MM.1S (cell line): ENCODE results near the gene PARD6G.
"Not testable (repeated sequence)": the region's sequence is repeated elsewhere in the genome, so short reads cannot be mapped to it uniquely, and the experiment has no call there.

Experiments
- DNase-seq: peaks from one replicate; pipeline ENCODE4 v3.0.0-alpha.2; 2015
- H2AFZ ChIP-seq: fragments of 300-600 bp; sonication (generic); 2 replicates; pipeline ENCODE4 v1.6.0; 2016; ENCODE audit warnings: antibody characterized with exemption, low read length
- H3F3A ChIP-seq: fragments of 300-600 bp; sonication (generic); 2 replicates; pipeline ENCODE4 v1.6.1; 2016; ENCODE audit warnings: mild to moderate bottlenecking, antibody characterized with exemption, low read length, moderate library complexity, mixed read lengths; ENCODE audit not compliant: insufficient read depth
- H3K27ac ChIP-seq: fragments of 300-600 bp; sonication (generic); 2 replicates; pipeline ENCODE4 v1.5.1; 2016; ENCODE audit warnings: mild to moderate bottlenecking, low read length
- H3K27me3 ChIP-seq: fragments of 300-600 bp; sonication (generic); replicated peaks from 2 replicates; pipeline ENCODE4 v1.6.0; 2016; ENCODE audit warnings: low read length; ENCODE audit not compliant: insufficient read depth
- H3K36me3 ChIP-seq: fragments of 300-600 bp; sonication (generic); replicated peaks from 2 replicates; pipeline ENCODE4 v1.6.1; 2016; ENCODE audit warnings: mild to moderate bottlenecking, low read length, mixed read lengths; ENCODE audit not compliant: insufficient read depth
- H3K4me1 ChIP-seq: fragments of 300-600 bp; sonication (generic); 2 replicates; pipeline ENCODE4 v1.6.1; 2016; ENCODE audit warnings: low read length, mixed read lengths
- H3K4me2 ChIP-seq: fragments of 300-600 bp; sonication (generic); 2 replicates; pipeline ENCODE4 v1.6.0; 2016; ENCODE audit warnings: low read depth, low read length
- H3K4me3 ChIP-seq: fragments of 300-600 bp; sonication (generic); 2 replicates; pipeline ENCODE4 v1.5.1; 2016; ENCODE audit warnings: low read length, mixed read lengths
- H3K79me2 ChIP-seq: fragments of 300-600 bp; sonication (generic); 2 replicates; pipeline ENCODE4 v1.6.1; 2016; ENCODE audit warnings: mixed run types, low read length, mixed read lengths
- H3K9ac ChIP-seq: fragments of 300-600 bp; sonication (generic); 2 replicates; pipeline ENCODE4 v1.6.1; 2016; ENCODE audit warnings: low read length, mixed read lengths
- H3K9me2 ChIP-seq: fragments of 300-600 bp; sonication (generic); replicated peaks from 2 replicates; pipeline ENCODE4 v1.6.1; 2016; ENCODE audit warnings: mild to moderate bottlenecking, low read length, mixed read lengths; ENCODE audit not compliant: insufficient read depth
- H3K9me3 ChIP-seq: fragments of 300-600 bp; sonication (generic); replicated peaks from 2 replicates; pipeline ENCODE4 v1.6.1; 2016; ENCODE audit warnings: mild to moderate bottlenecking, low read length, mixed read lengths; ENCODE audit not compliant: insufficient read depth
- H4K20me1 ChIP-seq: fragments of 300-600 bp; sonication (generic); 2 replicates; pipeline ENCODE4 v1.6.1; 2016; ENCODE audit warnings: mild to moderate bottlenecking, low read length, moderate library complexity, mixed read lengths; ENCODE audit not compliant: insufficient read depth
- CTCF ChIP-seq: fragments of 300-600 bp; sonication (generic); IDR thresholded peaks from 2 replicates; pipeline ENCODE4 v1.5.1; 2016; ENCODE audit warnings: antibody characterized with exemption, low read length, mixed read lengths
- EZH2 ChIP-seq: fragments of 300-600 bp; sonication (generic); optimal IDR thresholded peaks from 2 replicates; pipeline ENCODE3; 2017; ENCODE audit warnings: low read depth, mild to moderate bottlenecking, antibody characterized with exemption, low read length, mixed read lengths
- EZH2phosphoT487 ChIP-seq: fragments of 300-600 bp; sonication (generic); IDR thresholded peaks from 2 replicates; pipeline ENCODE4 v1.6.1; 2018; ENCODE audit warnings: antibody characterized with exemption, low read length

Gene PARD6G

GRCh38 chr18:80238651-80239260, 8.6 kb downstream of the PARD6G start:
- Histone ChIP-seq H3K27ac (no peak overlapping the region), H3K9ac (no peak overlapping the region), H3K9me3 (no peaks in the 10 kb centered on the region), H3K79me2 (no peaks in the 10 kb centered on the region), H3K9me2 (no peaks in the 10 kb centered on the region), H3K4me1 (no peaks in the 10 kb centered on the region), H2AFZ (no peak overlapping the region), H3K36me3 (no peaks in the 10 kb centered on the region), H4K20me1 (no peaks in the 10 kb centered on the region), H3K4me3 (no peak overlapping the region), H3K27me3 (no peaks in the 10 kb centered on the region), H3K4me2 (no peak overlapping the region), H3F3A (no peaks in the 10 kb centered on the region)
- DNase-seq = no peak
- TF ChIP-seq CTCF (no peak), EZH2 (no peak), EZH2phosphoT487 (no peak)

- H3K27ac ChIP-seq, H3K9me3 ChIP-seq, H3K9ac ChIP-seq, DNase-seq, H4K20me1 ChIP-seq, H3K79me2 ChIP-seq, H3F3A ChIP-seq, H3K36me3 ChIP-seq, H3K9me2 ChIP-seq, H3K4me2 ChIP-seq, H2AFZ ChIP-seq, H3K4me1 ChIP-seq, H3K4me3 ChIP-seq, H3K27me3 ChIP-seq: not testable (repeated sequence)
Measured at GRCh38 chr18:80237519-80237918, 9.8 kb downstream of the PARD6G start.

- no peaks in the 10 kb centered on the region for H3K79me2 ChIP-seq
- H3K4me2 ChIP-seq = no peak overlapping the region
- no peaks in the 10 kb centered on the region for H4K20me1 ChIP-seq
- H3K4me3 ChIP-seq = no peak overlapping the region
- no peaks in the 10 kb centered on the region for H3F3A ChIP-seq
- no peaks in the 10 kb centered on the region for H3K27me3 ChIP-seq
- no peak overlapping the region for H2AFZ ChIP-seq
- no peaks in the 10 kb centered on the region for H3K36me3 ChIP-seq
- DNase-seq = no peak
- H3K9me3 ChIP-seq = no peaks in the 10 kb centered on the region
- no peak overlapping the region for H3K27ac ChIP-seq
- H3K9me2 ChIP-seq = no peaks in the 10 kb centered on the region
- H3K4me1 ChIP-seq = no peaks in the 10 kb centered on the region
- H3K9ac ChIP-seq = no peak overlapping the region
- TF ChIP-seq CTCF = no peak
- no peak for TF ChIP-seq EZH2
- TF ChIP-seq EZH2phosphoT487 = no peak
Measured at GRCh38 chr18:80234398-80234797, 12.9 kb downstream of the PARD6G start.

GRCh38 chr18:80233899-80234298, 13.4 kb downstream of the PARD6G start:
- TF ChIP-seq CTCF = no peak
- TF ChIP-seq EZH2 = no peak
- TF ChIP-seq EZH2phosphoT487 = no peak
- Histone ChIP-seq H3K9me3 (no peaks in the 10 kb centered on the region), H3K27ac (no peak overlapping the region), H2AFZ (no peak overlapping the region), H3K9ac (no peak overlapping the region), H3F3A (no peaks in the 10 kb centered on the region), H3K9me2 (no peaks in the 10 kb centered on the region), H3K79me2 (no peaks in the 10 kb centered on the region), H3K4me3 (no peak overlapping the region), H3K4me2 (no peak overlapping the region), H3K36me3 (no peaks in the 10 kb centered on the region), H3K4me1 (no peaks in the 10 kb centered on the region), H3K27me3 (no peaks in the 10 kb centered on the region), H4K20me1 (no peaks in the 10 kb centered on the region)
- no peak for DNase-seq
